IMR-90 (cell line): Measurements from ENCODE around the gene ZNF175. TPM values are rescaled to one million over a fixed set of nuclear protein-coding genes. Genes with fewer than 3 reads are reported as not detected.

Experiments used
- ATAC-seq: fragments of 200-7000 bp; cut with Tn5 transposase; 2 replicates; pipeline ENCODE4 v1.9.1; 2020; ENCODE audit warnings: low read depth, mild to moderate bottlenecking, moderate library complexity
- BruUV-seq: library from RNA; stranded (reverse); fragments of 400-500 nt; replicated peaks from 2 replicates; lab custom pipeline; 2021; lab: Mats Ljungman, UMichigan
- CTCF ChIA-PET: fragments of 300-600 bp; formaldehyde crosslinking; extraction: SDS; loops from one replicate; lab custom pipeline; 2021; ENCODE audit warnings: antibody characterized with exemption; lab: Yijun Ruan, JAX
- POLR2A ChIA-PET: fragments of 300-600 bp; sonication (Branson Sonifier 250); formaldehyde crosslinking; loops from one replicate; lab custom pipeline; 2022; ENCODE audit warnings: antibody characterized with exemption; ENCODE audit not compliant: unreplicated experiment; lab: Charles Lee
- DNase-seq: peaks from one replicate; pipeline ENCODE4 v3.0.0; 2013
- H2AFZ ChIP-seq: replicated peaks from 2 replicates; pipeline ENCODE3; 2013; ENCODE audit warnings: low read length, mild to moderate bottlenecking; ENCODE audit not compliant: poor library complexity
- H2AK5ac ChIP-seq: 2 replicates; pipeline ENCODE4 v1.6.1; 2013; ENCODE audit warnings: low read depth, low read length, inconsistent platforms
- H2AK9ac ChIP-seq: replicated peaks from 2 replicates; pipeline ENCODE3; 2013; ENCODE audit warnings: mild to moderate bottlenecking, low read depth, low read length, moderate library complexity; ENCODE audit not compliant: poor library complexity
- H2BK120ac ChIP-seq: 2 replicates; pipeline ENCODE4 v1.6.1; 2013; ENCODE audit warnings: low read depth, low read length, inconsistent platforms
- H2BK15ac ChIP-seq: 3 replicates; pipeline ENCODE4 v1.6.1; 2013; ENCODE audit warnings: low read depth, low read length, inconsistent platforms
- H2BK20ac ChIP-seq: 2 replicates; pipeline ENCODE4 v1.6.1; 2013; ENCODE audit warnings: low read depth, mild to moderate bottlenecking, inconsistent platforms, low read length, moderate library complexity
- H2BK5ac ChIP-seq: 2 replicates; pipeline ENCODE4 v1.6.1; 2013; ENCODE audit warnings: mild to moderate bottlenecking, low read depth, low read length, inconsistent platforms; ENCODE audit not compliant: poor library complexity, severe bottlenecking
- H3K14ac ChIP-seq: replicated peaks from 2 replicates; pipeline ENCODE4 v1.6.1; 2013; ENCODE audit warnings: low read depth, low read length, inconsistent platforms
- H3K18ac ChIP-seq: 2 replicates; pipeline ENCODE4 v1.6.1; 2013; ENCODE audit warnings: low read depth, low read length, control low read depth
- H3K23ac ChIP-seq: 2 replicates; pipeline ENCODE4 v1.6.1; 2013; ENCODE audit warnings: low read depth, low read length, inconsistent platforms
- H3K27ac ChIP-seq: 2 replicates; pipeline ENCODE4 v1.5.1; 2013; ENCODE audit warnings: mild to moderate bottlenecking, control low read depth, low read length; ENCODE audit not compliant: insufficient read depth
- H3K27me3 ChIP-seq: 2 replicates; pipeline ENCODE4 v1.6.1; 2013; ENCODE audit warnings: low read length; ENCODE audit not compliant: control insufficient read depth, insufficient read depth
- H3K36me3 ChIP-seq: 2 replicates; pipeline ENCODE4 v1.6.1; 2013; ENCODE audit warnings: low read length, mixed read lengths; ENCODE audit not compliant: control insufficient read depth, insufficient read depth
- H3K4ac ChIP-seq: 2 replicates; pipeline ENCODE4 v1.6.1; 2013; ENCODE audit warnings: low read depth, low read length, inconsistent platforms
- H3K4me1 ChIP-seq: 2 replicates; pipeline ENCODE4 v1.6.1; 2013; ENCODE audit warnings: low read length, mixed read lengths; ENCODE audit not compliant: control insufficient read depth, insufficient read depth
- H3K4me2 ChIP-seq: 2 replicates; pipeline ENCODE4 v1.6.1; 2013; ENCODE audit warnings: low read depth, mild to moderate bottlenecking, control low read depth, low read length, moderate library complexity
- H3K4me3 ChIP-seq: 2 replicates; pipeline ENCODE4 v1.5.1; 2013; ENCODE audit warnings: low read depth, mild to moderate bottlenecking, control low read depth, low read length, moderate library complexity; ENCODE audit not compliant: insufficient read depth
- H3K56ac ChIP-seq: 2 replicates; pipeline ENCODE4 v1.6.1; 2013; ENCODE audit warnings: low read length, inconsistent platforms; ENCODE audit not compliant: insufficient read depth; ENCODE audit errors: extremely low read depth
- H3K79me1 ChIP-seq, 2 experiments: 2 replicates each; pipeline ENCODE4 v1.6.1; 2013; ENCODE audit warnings: low read length in 2 of 2, inconsistent platforms in 1 of 2, low read depth in 1 of 2
- H3K9ac ChIP-seq: 2 replicates; pipeline ENCODE4 v1.6.1; 2013; ENCODE audit warnings: low read depth, low read length, control low read depth
- H3K9me1 ChIP-seq: 2 replicates; pipeline ENCODE4 v1.6.1; 2013; ENCODE audit warnings: low read length, inconsistent platforms; ENCODE audit not compliant: insufficient read depth
- H3K9me3 ChIP-seq: 2 replicates; pipeline ENCODE4 v1.6.1; 2013; ENCODE audit warnings: low read length; ENCODE audit not compliant: control insufficient read depth, insufficient read depth
- H4K20me1 ChIP-seq: 2 replicates; pipeline ENCODE4 v1.6.1; 2013; ENCODE audit warnings: low read length, inconsistent platforms; ENCODE audit not compliant: insufficient read depth
- H4K5ac ChIP-seq: 2 replicates; pipeline ENCODE4 v1.6.1; 2013; ENCODE audit warnings: mild to moderate bottlenecking, low read depth, low read length, control low read depth
- H4K8ac ChIP-seq, 2 experiments: 2 replicates each; pipeline ENCODE4 v1.6.1; 2013; ENCODE audit warnings: low read depth in 2 of 2, low read length in 2 of 2, control low read depth in 1 of 2, inconsistent platforms in 1 of 2
- H4K91ac ChIP-seq: 2 replicates; pipeline ENCODE4 v1.6.1; 2013; ENCODE audit warnings: low read depth, low read length, inconsistent platforms; ENCODE audit not compliant: insufficient read depth
- BHLHE40 ChIP-seq: fragments of 150-350 bp; IDR thresholded peaks from 2 replicates; pipeline ENCODE4 v1.6.1; 2016; ENCODE audit warnings: mild to moderate bottlenecking, low read depth, low read length
- CEBPB ChIP-seq: IDR thresholded peaks from 2 replicates; pipeline ENCODE4 v1.6.1; 2012; ENCODE audit warnings: low read depth, low read length, improper control_type of control experiment
- CHD1 ChIP-seq: IDR thresholded peaks from 2 replicates; pipeline ENCODE4 v1.6.1; 2012; ENCODE audit warnings: low read depth, low read length, improper control_type of control experiment
- CTCF ChIP-seq: conservative IDR thresholded peaks from 2 replicates; pipeline ENCODE4 v1.5.1; 2012; ENCODE audit warnings: mild to moderate bottlenecking, low read depth, low read length, improper control_type of control experiment
- FOS ChIP-seq: fragments of 150-350 bp; IDR thresholded peaks from 2 replicates; pipeline ENCODE4 v1.6.1; 2016; ENCODE audit warnings: low read depth, low read length
- MAFK ChIP-seq: IDR thresholded peaks from 2 replicates; pipeline ENCODE4 v1.6.1; 2012; ENCODE audit warnings: low read depth, low read length, improper control_type of control experiment
- MXI1 ChIP-seq: IDR thresholded peaks from 2 replicates; pipeline ENCODE4 v1.6.1; 2012; ENCODE audit warnings: low read depth, mild to moderate bottlenecking, low read length, moderate library complexity, borderline replicate concordance
- RAD21 ChIP-seq: IDR thresholded peaks from 2 replicates; pipeline ENCODE4 v1.6.1; 2012; ENCODE audit warnings: low read length, improper control_type of control experiment
- SMC3 ChIP-seq: fragments of 150-350 bp; IDR thresholded peaks from 2 replicates; pipeline ENCODE4 v1.6.1; 2016; ENCODE audit warnings: low read depth, mild to moderate bottlenecking, antibody characterized with exemption, low read length, moderate library complexity
- USF2 ChIP-seq: fragments of 150-350 bp; IDR thresholded peaks from 2 replicates; pipeline ENCODE4 v1.6.1; 2017; ENCODE audit warnings: mild to moderate bottlenecking, antibody characterized with exemption, low read length, low read depth
- WGBS, 2 experiments: methylation state at CpG; one replicate each; pipeline versions ENCODE4 v1.1.5 to v1.1.7; 2013; ENCODE audit warnings: missing lambda C conversion rate in 2 of 2; ENCODE audit not compliant: insufficient read length in 1 of 2; ENCODE audit errors: extremely low coverage in 2 of 2; 5-methylcytosine and 5-hydroxymethylcytosine counted together
- dilution Hi-C: fragments of 300-500 bp; cut with HindIII; formaldehyde crosslinking; loops from one replicate; pipeline ENCODE4 v1.14.3; 2018; ENCODE audit warnings: low sequenced_read_pairs; ENCODE audit not compliant: unreplicated experiment
- in situ Hi-C: fragments of 300-500 bp; cut with MboI; formaldehyde crosslinking; loops from 3 replicates; pipeline ENCODE4 v1.14.3; 2019; ENCODE audit warnings: low sequenced_read_pairs, inconsistent platforms, mixed read lengths
- intact Hi-C: fragments of 100-400 bp; cut with micrococcal nuclease; formaldehyde crosslinking; loops from 2 replicates; pipeline ENCODE4 v1.10.0; 2022
- polyA plus RNA-seq, 3 experiments: library from polyadenylated mRNA; depleted of rRNA; stranded (reverse); fragments of >200 nt; gene quantifications; 2 replicates each; pipeline ENCODE4 v1.2.3, GENCODE V29; 2012; ENCODE audit warnings: low replicate concordance in 1 of 3
- total RNA-seq: library from RNA; depleted of rRNA; stranded (reverse); fragments of >200 nt; gene quantifications from 2 replicates; pipeline ENCODE4 v1.2.3, GENCODE V29; 2012

The ZNF175 gene
- total and polyA plus RNA-seq, 2 of the 4 experiments (the other 2 are of a cell fraction): 3.6 to 8.4 TPM

- Histone ChIP-seq H3K36me3 (no peaks in the 10 kb centered on the region), H3K4me3 (no peak overlapping the region), H3K14ac (no peak overlapping the region), H3K4ac (no peak overlapping the region), H4K91ac (no peak overlapping the region), H3K9ac (no peak overlapping the region), H2BK120ac (no peak overlapping the region), H3K9me1 (no peaks in the 10 kb centered on the region), H4K20me1 (no peaks in the 10 kb centered on the region), H2AFZ (no peak overlapping the region), H4K5ac (no peak overlapping the region), H4K8ac (no peak overlapping the region), H3K79me1 (no peaks in the 10 kb centered on the region), H2BK15ac (no peak overlapping the region), H3K18ac (no peak overlapping the region), H2AK5ac (no peak overlapping the region), H2AK9ac (no peak overlapping the region), H3K4me1 (no peaks in the 10 kb centered on the region), H3K23ac (no peak overlapping the region), H3K4me2 (no peak overlapping the region), H2BK20ac (no peak overlapping the region), H2BK5ac (no peak overlapping the region), H3K27me3 (no peaks in the 10 kb centered on the region), H3K27ac (no peak overlapping the region), H3K9me3 (no peaks in the 10 kb centered on the region), H3K56ac (no peak overlapping the region)
- DNase-seq (no peak), ATAC-seq (no peak)
- in situ Hi-C loops (no loop called here), dilution Hi-C loops (no loop called here), intact Hi-C loops (no loop called here)
- CTCF ChIA-PET: no interaction called here
- POLR2A ChIA-PET: interaction anchor here (0.6 kb wide), 1 partner anchor 23 kb away, joined by 6 read pairs; the partner anchor contains the start of gene ZNF175
- no TSS peak for BruUV-seq
- no peak for TF ChIP-seq MAFK
- no peak for TF ChIP-seq CHD1
- TF ChIP-seq SMC3: no peak
- no peak for TF ChIP-seq FOS
- TF ChIP-seq MXI1: no peak
- TF ChIP-seq BHLHE40: no peak
- no peak for TF ChIP-seq CTCF
- TF ChIP-seq RAD21: no peak
- TF ChIP-seq CEBPB: no peak
- TF ChIP-seq USF2: no peak
- WGBS, 2 experiments: no CpG with 5 or more reads among the region's 7 CpGs
Observed at GRCh38 chr19:51547397-51548212, 23.5 kb upstream of the ZNF175 start.
